GM19035 (cell line): ENCODE data around the gene WDR76.

ENCODE experiments used
- ATAC-seq: cut with Tn5 transposase; IDR thresholded peaks from one replicate; pipeline ENCODE4 v1.9.1; 2021; ENCODE audit not compliant: unreplicated experiment

The WDR76 gene

GRCh38 chr15:43876872-43877271, 50.1 kb downstream of the WDR76 start:
- ATAC-seq, result no peak

GRCh38 chr15:43877371-43877770, 50.6 kb downstream of the WDR76 start:
- no peak for ATAC-seq

- ATAC-seq, result no peak
Measured at GRCh38 chr15:43878446-43878845, 51.6 kb downstream of the WDR76 start.

DNA sequence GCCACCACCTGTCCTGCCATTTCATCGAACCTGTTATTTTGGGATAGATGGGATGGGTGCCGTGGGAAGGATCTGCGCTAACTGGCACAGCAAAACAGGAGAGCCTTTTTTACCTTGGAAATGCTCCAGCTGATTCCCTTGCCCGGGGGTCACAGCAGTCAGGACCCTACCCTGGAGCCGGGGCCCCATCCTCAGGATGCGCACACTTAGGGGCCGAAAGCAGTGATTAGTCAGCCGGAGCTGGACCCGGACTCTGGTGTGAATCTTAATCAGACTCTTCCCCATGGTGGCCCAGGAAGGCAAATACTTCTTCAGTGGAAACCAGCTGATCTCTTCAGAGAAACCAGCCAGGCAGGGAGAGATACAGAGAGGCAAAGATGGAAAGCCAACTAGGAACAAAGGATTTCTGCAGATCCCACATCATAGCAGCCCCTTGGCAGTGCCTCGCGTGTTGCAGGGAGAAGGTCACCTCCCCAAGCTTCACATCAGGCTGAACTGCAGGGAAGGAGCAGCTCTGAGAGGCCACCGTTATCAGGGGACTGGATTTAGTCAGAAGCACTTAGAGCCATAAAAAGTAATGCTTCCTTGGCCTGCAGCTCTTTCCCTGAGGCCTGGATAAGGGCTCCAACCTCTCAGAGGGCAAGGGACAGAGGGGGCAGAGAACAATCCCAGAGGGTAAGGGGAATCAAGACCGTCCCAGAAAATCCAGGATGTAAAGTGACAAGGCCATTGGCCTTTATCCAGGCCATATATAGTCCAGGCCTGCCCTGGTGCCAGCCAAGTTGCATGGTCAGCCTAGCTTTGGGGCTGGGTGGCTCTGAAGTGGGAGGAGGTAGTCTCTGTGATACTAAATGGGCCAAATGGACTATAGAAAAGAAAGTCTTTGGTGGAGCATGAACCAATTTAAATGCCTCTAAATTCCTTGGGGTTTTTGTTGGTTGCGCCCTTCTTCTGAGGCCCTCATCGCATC, 52.9 kb downstream of the WDR76 start:
- no peak for ATAC-seq

GRCh38 chr15:43880406-43881194, 53.8 kb downstream of the WDR76 start:
- no peak for ATAC-seq

DNA sequence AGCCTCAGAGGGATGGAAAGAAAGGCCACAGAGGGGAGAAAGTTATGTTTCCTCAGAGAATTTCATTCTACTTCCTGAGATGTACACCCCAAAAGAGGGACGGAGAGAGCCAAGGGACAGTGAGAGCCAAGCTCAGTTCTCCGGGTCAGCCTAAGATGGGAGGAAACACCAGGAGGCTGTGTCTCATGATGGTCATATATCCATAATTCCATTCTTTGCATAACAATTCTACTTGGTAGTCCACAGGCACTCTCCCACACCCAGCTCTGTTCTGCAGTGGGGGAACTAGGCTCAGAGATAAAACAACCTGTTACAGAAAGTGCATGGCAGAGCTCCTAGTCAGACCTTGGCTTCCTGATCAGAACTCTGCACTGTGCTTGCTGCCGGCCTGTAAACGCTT, 54.4 kb downstream of the WDR76 start:
- ATAC-seq, result no peak

- ATAC-seq, result no peak
Measured at GRCh38 chr15:43881944-43882343, 55.1 kb downstream of the WDR76 start.

- no peak for ATAC-seq
Measured at GRCh38 chr15:43883571-43883970, 56.8 kb downstream of the WDR76 start.

DNA sequence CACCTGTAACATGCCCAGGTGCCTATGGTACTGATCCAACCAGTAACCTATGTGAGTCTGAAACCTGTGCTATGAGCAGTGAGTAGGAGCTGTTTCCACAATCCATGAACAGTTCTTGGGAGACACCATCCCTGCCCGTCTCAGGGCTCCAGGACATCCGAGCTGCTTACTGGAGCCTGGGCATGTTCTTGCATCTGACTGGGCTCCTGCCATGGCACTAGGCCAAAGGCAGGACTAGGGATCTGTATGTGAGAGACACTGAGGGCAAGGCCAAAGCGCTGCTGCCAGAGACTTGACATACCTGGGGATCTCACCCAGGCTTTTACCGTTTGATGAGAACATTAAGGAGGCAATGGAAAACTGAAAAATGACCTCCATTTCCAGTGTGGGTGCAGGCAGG, 59.8 kb downstream of the WDR76 start:
- no peak for ATAC-seq

DNA sequence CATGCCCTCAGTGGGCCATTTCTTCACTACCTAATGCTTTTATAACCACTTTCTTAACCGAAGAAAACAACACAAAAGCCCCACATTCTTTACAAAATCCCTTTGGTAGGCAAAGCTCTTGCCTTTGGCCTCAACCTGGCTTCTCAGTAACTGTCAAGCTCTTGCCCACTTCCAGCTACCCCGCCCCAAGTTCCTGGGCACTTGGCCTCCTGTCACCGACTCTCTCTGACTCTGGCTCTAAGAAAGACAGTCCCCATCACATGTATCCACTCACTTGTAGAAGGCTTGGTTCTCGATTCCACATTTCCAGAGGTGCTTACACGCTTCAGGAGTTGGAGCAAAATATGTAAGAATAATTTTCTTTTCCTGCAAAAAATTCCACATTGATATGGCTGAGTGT, 61.1 kb downstream of the WDR76 start:
- no peak for ATAC-seq

DNA sequence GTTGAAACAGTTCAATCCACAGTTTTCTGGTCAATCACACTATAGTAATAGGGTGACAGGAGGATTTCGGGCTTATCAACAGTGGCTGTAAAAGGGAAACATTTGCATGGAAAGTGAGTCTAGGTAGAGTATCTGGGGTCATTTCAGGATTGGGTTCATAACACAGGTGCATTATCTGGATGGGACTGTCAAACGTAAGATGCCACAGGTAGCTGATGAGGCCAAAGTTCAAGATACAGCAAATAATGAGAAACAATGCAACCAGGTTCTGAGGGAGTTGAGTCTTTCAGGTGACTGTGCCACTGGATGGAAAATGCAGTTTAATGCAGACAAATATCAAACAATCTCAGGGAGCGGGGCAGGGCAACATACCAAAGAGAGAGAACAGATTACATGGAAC, 62.2 kb downstream of the WDR76 start:
- no peak for ATAC-seq

DNA sequence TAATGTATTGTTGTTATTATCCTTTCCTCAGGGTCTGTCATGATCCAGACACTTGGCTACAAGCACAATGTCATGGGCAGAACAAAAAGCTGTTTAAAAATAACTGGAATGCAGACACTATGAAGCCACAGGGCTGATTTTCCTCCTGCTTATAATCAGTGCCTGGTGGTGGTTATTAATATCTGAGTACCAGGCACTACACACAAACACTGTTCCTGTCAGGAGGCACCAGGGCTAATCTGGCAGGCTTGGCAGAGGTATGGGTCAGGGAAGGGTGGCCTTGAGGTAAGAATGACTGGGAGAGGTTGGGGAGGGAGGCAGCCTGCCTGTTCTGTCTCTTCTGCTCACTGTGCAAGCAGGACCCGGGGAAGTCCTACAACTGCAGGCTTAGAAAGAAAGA, 67.2 kb downstream of the WDR76 start:
- no peak for ATAC-seq

DNA sequence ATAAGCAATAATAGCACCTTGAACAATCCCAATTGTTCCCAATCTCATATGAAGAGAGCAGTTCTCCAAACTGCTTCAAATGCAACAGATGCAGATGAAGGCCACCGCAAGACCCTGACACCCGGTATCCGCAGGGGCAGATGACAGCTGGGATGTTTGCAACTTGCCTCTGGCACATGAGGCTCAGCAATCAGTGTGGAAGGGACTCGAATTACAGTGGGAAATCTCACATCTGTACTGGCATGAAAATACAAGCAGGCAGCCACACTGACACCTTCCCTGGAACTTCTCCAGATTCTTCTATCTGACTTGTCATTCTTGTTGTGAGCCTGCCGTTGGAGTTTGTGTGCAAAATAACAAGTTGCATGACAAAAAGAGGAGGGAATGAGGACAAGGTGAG, 68.8 kb downstream of the WDR76 start:
- no peak for ATAC-seq

- ATAC-seq, result no peak
Measured at GRCh38 chr15:43896543-43896942, 69.7 kb downstream of the WDR76 start.

DNA sequence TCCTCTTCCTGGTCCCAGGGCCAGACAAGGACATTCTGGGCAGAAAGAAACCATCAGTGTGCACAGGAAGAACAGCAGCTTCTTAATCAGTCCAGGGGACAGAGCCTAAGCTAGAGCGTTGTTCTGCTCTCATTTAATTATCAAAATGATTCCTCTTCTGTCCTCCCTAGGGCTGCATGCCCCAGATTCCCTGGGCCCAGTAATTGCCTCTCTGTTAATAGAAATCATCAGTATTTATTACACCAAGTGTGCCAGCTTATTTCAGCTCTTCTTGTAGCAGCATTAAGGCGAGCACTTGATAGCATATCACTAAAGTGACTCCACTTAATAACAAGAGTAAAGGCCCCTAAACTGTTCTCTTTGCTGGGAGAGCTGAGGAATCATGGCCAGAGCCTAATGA, 72.1 kb downstream of the WDR76 start:
- no peak for ATAC-seq

GRCh38 chr15:43899928-43900327, 73.1 kb downstream of the WDR76 start:
- no peak for ATAC-seq

- ATAC-seq, result no peak
Measured at GRCh38 chr15:43900996-43901395, 74.2 kb downstream of the WDR76 start.

DNA sequence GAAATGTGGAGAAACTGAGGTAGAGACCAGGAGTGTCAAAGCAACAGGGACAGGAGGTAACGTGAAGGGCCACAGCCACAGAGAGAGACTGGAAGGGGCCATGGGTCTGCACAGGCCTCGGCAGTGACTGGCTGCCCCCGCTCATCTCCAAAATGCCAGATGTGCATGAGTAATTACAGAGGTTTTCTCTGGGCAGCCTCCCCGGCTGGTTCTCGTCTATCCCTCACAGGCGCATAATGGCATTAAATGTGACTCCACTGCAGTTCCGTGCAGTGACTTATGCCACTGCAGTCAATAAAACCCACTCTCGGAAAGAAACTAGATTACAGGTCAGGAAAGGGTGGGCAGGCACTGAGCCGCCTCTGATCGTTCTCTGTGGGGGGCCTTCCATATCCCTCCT, 74.7 kb downstream of the WDR76 start:
- no peak for ATAC-seq

- ATAC-seq, result no peak
Measured at GRCh38 chr15:43903864-43904290, 77.1 kb downstream of the WDR76 start.

GRCh38 chr15:43905755-43906154, 79.0 kb downstream of the WDR76 start:
- ATAC-seq, result no peak

DNA sequence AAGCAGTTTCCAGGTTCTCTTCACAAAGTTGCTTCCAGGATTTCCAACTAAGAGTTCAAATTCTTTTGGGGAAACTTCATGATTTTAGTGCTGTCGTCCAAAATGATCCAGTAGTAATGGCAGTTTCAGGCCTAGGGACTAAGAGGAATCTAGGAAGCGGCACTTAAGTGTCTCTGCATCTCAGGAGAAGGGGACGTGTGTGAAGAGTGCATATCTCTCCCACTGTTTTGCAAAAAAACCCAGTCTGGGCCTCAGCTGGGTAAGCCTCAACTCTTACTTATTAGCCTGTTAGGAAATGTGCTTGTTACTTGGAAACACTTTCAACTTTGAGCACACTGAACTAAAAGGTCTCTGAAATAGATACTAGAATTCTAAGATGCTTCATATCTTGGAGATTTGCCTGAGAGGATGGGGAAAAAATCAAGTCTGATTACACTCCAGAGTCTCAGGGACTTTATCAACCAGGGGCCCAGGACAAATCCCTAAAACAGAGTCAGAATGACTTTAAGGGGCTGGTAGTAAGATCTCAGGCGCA, 81.8 kb downstream of the WDR76 start:
- ATAC-seq, result no peak
